ENCODE results near the gene DCC. TPM values are rescaled to one million over a fixed set of nuclear protein-coding genes. Genes with fewer than 3 reads are reported as not detected.
A peak's percentile ranks its signal among the peaks of the same experiment; 100 is the strongest.

DCC gene
- polyA plus RNA-seq, 1 of the 3 experiments (the other 2 are of a cell fraction), result 0.20 TPM

DNA sequence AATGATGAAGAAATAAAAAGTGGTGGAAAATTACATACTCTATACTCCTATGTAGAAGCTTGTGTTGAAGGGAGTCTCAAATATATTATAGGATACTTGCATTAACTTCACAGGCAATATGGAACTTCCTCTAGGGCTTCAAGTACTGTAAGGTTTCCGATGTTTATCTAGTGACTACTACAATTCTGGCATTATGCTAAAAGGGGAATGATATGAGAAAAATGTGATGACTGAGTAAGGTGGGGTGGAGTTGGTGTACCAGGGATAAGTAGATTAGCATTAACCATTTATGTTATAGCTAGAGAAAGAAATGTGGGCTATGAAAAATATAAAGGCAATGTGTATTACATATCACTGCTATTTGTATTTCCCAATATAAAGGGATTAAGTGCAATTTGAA, 229.5 kb downstream of the DCC start:
- ChIA-PET CTCF (interaction anchor here (0.9 to 1.8 kb wide), 2 partner anchors 9 to 24 kb away, joined by 3 read pairs; no protein-coding TSS in a partner anchor), POLR2A (no interaction called here)
- WGBS (ENCODE audit: low lambda C conversion rate), result 27% methylated on average over 1 of the region's 1 CpG
- Histone ChIP-seq H3K9me3 (no peaks in the 10 kb centered on the region), H3K4me3 (ENCODE audit: low read depth in 2 of 2, low read length in 1 of 2) (no peak overlapping the region), H3K4me2 (no peak overlapping the region), H3K4me1 (ENCODE audit: control insufficient read depth in 1 of 2, insufficient read depth in 2 of 2, low read depth in 1 of 2, low read length in 1 of 2) (peaks cover 0 to 12% of the 10 kb centered on the region in 2 experiments; a peak in 2 of 4 replicates), H4K20me1 (ENCODE audit: insufficient read depth) (no peaks in the 10 kb centered on the region), H3K27me3 (ENCODE audit: insufficient read depth) (no peaks in the 10 kb centered on the region), H3K36me3 (replicated peaks in 1 of 2; ENCODE audit: control insufficient read depth in 1 of 2, insufficient read depth in 2 of 2, low read length in 1 of 2) (no peaks in the 10 kb centered on the region), H3F3A (replicated peaks; ENCODE audit: insufficient read depth) (no peaks in the 10 kb centered on the region), H3K9me2 (no peaks in the 10 kb centered on the region), H3K27ac (ENCODE audit: low read depth in 2 of 2, low read length in 1 of 2) (no peak overlapping the region), H3K79me2 (ENCODE audit: insufficient read depth) (no peaks in the 10 kb centered on the region), H3K9ac (no peak overlapping the region), H2AFZ (ENCODE audit: low read depth) (no peak overlapping the region)
- TF ChIP-seq TCF12 (IDR thresholded peaks at IDR 0.05), result no peak
- TF ChIP-seq TAF1 (IDR thresholded peaks at IDR 0.05; ENCODE audit: borderline replicate concordance, low read depth, low read length), result no peak
- TF ChIP-seq FOSL2 (IDR thresholded peaks at IDR 0.05; ENCODE audit: borderline replicate concordance, low read depth), result no peak
- no peak for TF ChIP-seq TEAD4 (IDR thresholded peaks at IDR 0.05; ENCODE audit: borderline replicate concordance, insufficient read depth)
- TF ChIP-seq GABPA (IDR thresholded peaks at IDR 0.05; ENCODE audit: low read depth), result no peak
- no peak for TF ChIP-seq NFIC (IDR thresholded peaks at IDR 0.05; ENCODE audit: borderline replicate concordance)
- DNase-seq, result no peak

- Histone ChIP-seq H3K27ac (ENCODE audit: low read depth in 2 of 2, low read length in 1 of 2) (peak overlapping the region in 1 of 2 experiments; percentile 43; a peak in 2 of 4 replicates), H3K79me2 (ENCODE audit: insufficient read depth) (no peaks in the 10 kb centered on the region), H3K4me1 (ENCODE audit: control insufficient read depth in 1 of 2, insufficient read depth in 2 of 2, low read depth in 1 of 2, low read length in 1 of 2) (peaks cover 0 to 12% of the 10 kb centered on the region in 2 experiments; a peak in 2 of 4 replicates), H3K4me2 (0 out of 2 replicates have a peak overlapping the region, but pooled peaks have one; percentile 7), H3F3A (replicated peaks; ENCODE audit: insufficient read depth) (no peaks in the 10 kb centered on the region), H3K4me3 (ENCODE audit: low read depth in 2 of 2, low read length in 1 of 2) (no peak overlapping the region), H3K9ac (no peak overlapping the region), H3K36me3 (replicated peaks in 1 of 2; ENCODE audit: control insufficient read depth in 1 of 2, insufficient read depth in 2 of 2, low read length in 1 of 2) (no peaks in the 10 kb centered on the region), H3K9me3 (no peaks in the 10 kb centered on the region), H2AFZ (ENCODE audit: low read depth) (no peak overlapping the region), H4K20me1 (ENCODE audit: insufficient read depth) (no peaks in the 10 kb centered on the region), H3K27me3 (ENCODE audit: insufficient read depth) (no peaks in the 10 kb centered on the region), H3K9me2 (0 out of 2 replicates have a peak, but pooled peaks cover 3% of the 10 kb centered on the region)
- CTCF ChIA-PET, result interaction anchor here (1.1 to 1.8 kb wide), 2 partner anchors 11 to 23 kb away, joined by 3 to 4 read pairs; no protein-coding TSS in a partner anchor
- 29% methylated on average over 2 of the region's 2 CpGs for WGBS (ENCODE audit: low lambda C conversion rate)
- POLR2A ChIA-PET, result interaction anchor here (1.0 kb wide), 1 partner anchor 9 kb away, joined by 3 read pairs; no protein-coding TSS in a partner anchor
- TF ChIP-seq TEAD4 (IDR thresholded peaks at IDR 0.05; ENCODE audit: borderline replicate concordance, insufficient read depth) (no peak), EP300 (IDR thresholded peaks at IDR 0.05; ENCODE audit: borderline replicate concordance in 1 of 2, low read depth in 1 of 2, low read length in 1 of 2) (no peak), NFIC (IDR thresholded peaks at IDR 0.05; ENCODE audit: borderline replicate concordance) (no peak), SMC3 (IDR thresholded peaks at IDR 0.05; ENCODE audit: low read depth, low read length) (no peak), TCF12 (IDR thresholded peaks at IDR 0.05) (no peak), RCOR1 (IDR thresholded peaks at IDR 0.05; ENCODE audit: low read length) (no peak), REST (IDR thresholded peaks at IDR 0.05; ENCODE audit: low read depth, low read length) (no peak), MEF2A (IDR thresholded peaks at IDR 0.05; ENCODE audit: borderline replicate concordance, low read depth) (no peak), ELF1 (IDR thresholded peaks at IDR 0.05) (no peak), RAD21 (IDR thresholded peaks at IDR 0.05; ENCODE audit: low read length) (no peak), CTCF (IDR thresholded peaks at IDR 0.05) (no peak), CHD2 (IDR thresholded peaks at IDR 0.05; ENCODE audit: low read length, partially characterized antibody) (no peak), MXI1 (IDR thresholded peaks at IDR 0.05; ENCODE audit: low read depth, low read length) (no peak), ZBTB33 (IDR thresholded peaks at IDR 0.05; ENCODE audit: borderline replicate concordance, low read depth) (no peak)
- no peak for DNase-seq
These were observed 231.0 kb downstream of the DCC start for GRCh38 chr18:52570975-52571374.
